ENCODE measurements around the gene FNDC7.

- TF ChIP-seq CTCF (IDR thresholded peaks at IDR 0.05; ENCODE audit: low read depth, low read length), result no peak
- TF ChIP-seq EZH2phosphoT487 (IDR thresholded peaks at IDR 0.05; ENCODE audit: low read depth), result no peak
These were observed 17.2 kb upstream of the FNDC7 start for GRCh38 chr1:108695535-108695934.

All from OCI-LY3 (cell line).